ENCODE measurements around the gene RAB1A. TPM values are rescaled to one million over a fixed set of nuclear protein-coding genes. Genes with fewer than 3 reads are reported as not detected.

Gene RAB1A
- total RNA-seq, 1 experiment from 2014 or later, result 207 TPM

DNA sequence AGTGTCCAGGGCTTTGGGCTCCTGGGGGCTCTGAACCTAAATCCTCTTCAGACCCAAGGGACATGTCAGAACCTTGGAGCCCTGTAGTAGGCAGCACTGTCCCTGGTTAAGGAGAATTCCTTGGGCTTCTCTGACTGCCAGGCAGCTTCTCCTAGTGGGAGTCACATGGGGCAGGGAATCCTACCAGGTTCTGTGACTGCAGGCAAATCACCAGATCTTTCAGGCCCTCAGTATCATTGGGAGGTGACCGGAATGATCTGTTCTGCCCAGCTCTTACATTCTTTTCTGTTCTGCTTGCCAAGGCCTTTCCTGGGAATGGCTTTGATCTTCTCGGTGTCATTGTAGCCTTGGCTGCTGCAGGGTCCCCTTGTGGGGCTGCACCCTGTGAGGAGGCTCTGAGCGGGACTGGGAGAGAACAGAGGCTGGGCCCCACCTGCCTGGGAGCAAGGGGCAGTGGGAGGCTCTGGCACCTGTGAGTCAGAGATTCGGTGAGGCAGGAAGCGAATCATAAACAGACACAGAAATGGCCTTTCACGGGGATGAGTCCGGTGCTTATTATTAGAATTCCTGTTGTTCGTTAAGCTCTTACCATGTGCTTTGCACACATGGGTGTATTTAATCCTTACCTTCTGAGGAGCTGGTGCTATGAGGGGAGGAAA, 59.6 kb downstream of the RAB1A start:
- CTCF ChIA-PET, result interaction anchor here (2.4 kb wide), 1 partner anchor 117 kb away, joined by 14 read pairs; no protein-coding TSS in a partner anchor

GRCh38 chr2:65069439-65069824, 60.5 kb downstream of the RAB1A start:
- no peak overlapping the region for H3K4me3 ChIP-seq (ENCODE audit: low read depth, low read length)
- H3K9me3 ChIP-seq, result no peaks in the 10 kb centered on the region
- Mint-ChIP-seq H3K27me3 (ENCODE audit: insufficient read depth, unreplicated experiment) (no peaks in the 10 kb centered on the region), H3K27ac (ENCODE audit: unreplicated experiment) (no peak overlapping the region), H3K4me3 (ENCODE audit: unreplicated experiment) (no peak overlapping the region), H3K9me3 (ENCODE audit: unreplicated experiment) (no peaks in the 10 kb centered on the region), H3K4me1 (ENCODE audit: low read depth, unreplicated experiment) (no peaks in the 10 kb centered on the region), H3K36me3 (ENCODE audit: insufficient read depth, unreplicated experiment) (peaks cover 61% of the 10 kb centered on the region)
- CTCF ChIA-PET, result interaction anchor here (2.4 kb wide), 1 partner anchor 118 kb away, joined by 14 read pairs; no protein-coding TSS in a partner anchor
- H3K4me1 ChIP-seq, result peaks cover 5% of the 10 kb centered on the region; the same call in 1 of the 2 replicates
- intact Hi-C loops (cut with micrococcal nuclease; ENCODE audit: unreplicated experiment), result no loop called here
- H3K27me3 ChIP-seq (replicated peaks; ENCODE audit: control insufficient read depth, insufficient read depth, low read length), result no peaks in the 10 kb centered on the region
- TF ChIP-seq, protein P1, sequence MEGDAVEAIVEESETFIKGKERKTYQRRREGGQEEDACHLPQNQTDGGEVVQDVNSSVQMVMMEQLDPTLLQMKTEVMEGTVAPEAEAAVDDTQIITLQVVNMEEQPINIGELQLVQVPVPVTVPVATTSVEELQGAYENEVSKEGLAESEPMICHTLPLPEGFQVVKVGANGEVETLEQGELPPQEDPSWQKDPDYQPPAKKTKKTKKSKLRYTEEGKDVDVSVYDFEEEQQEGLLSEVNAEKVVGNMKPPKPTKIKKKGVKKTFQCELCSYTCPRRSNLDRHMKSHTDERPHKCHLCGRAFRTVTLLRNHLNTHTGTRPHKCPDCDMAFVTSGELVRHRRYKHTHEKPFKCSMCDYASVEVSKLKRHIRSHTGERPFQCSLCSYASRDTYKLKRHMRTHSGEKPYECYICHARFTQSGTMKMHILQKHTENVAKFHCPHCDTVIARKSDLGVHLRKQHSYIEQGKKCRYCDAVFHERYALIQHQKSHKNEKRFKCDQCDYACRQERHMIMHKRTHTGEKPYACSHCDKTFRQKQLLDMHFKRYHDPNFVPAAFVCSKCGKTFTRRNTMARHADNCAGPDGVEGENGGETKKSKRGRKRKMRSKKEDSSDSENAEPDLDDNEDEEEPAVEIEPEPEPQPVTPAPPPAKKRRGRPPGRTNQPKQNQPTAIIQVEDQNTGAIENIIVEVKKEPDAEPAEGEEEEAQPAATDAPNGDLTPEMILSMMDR (IDR thresholded peaks at IDR 0.05; ENCODE audit: insufficient read depth in 1 of 2, low read depth in 1 of 2, low read length in 1 of 2, severe bottlenecking in 1 of 2, unreplicated experiment in 1 of 2), result no peak
- DNase-seq, result no peak
- BruUV-seq (replicated peaks), result no TSS peak
- peaks cover 5% of the 10 kb centered on the region for H3K36me3 ChIP-seq (ENCODE audit: control insufficient read depth, insufficient read depth, low read length)
- POLR2A ChIA-PET, result no interaction called here

More for the DNA sequence above, 59.6 kb downstream of the RAB1A start:
- Mint-ChIP-seq H3K36me3 (ENCODE audit: insufficient read depth, unreplicated experiment) (peaks cover 58% of the 10 kb centered on the region), H3K27me3 (ENCODE audit: insufficient read depth, unreplicated experiment) (no peaks in the 10 kb centered on the region), H3K4me3 (ENCODE audit: unreplicated experiment) (no peak overlapping the region), H3K9me3 (ENCODE audit: unreplicated experiment) (no peaks in the 10 kb centered on the region), H3K27ac (ENCODE audit: unreplicated experiment) (no peak overlapping the region), H3K4me1 (ENCODE audit: low read depth, unreplicated experiment) (no peaks in the 10 kb centered on the region)
- Histone ChIP-seq H3K9me3 (no peaks in the 10 kb centered on the region), H3K4me1 (no peaks in the 10 kb centered on the region), H3K4me3 (ENCODE audit: low read depth, low read length) (no peak overlapping the region), H3K27me3 (replicated peaks; ENCODE audit: control insufficient read depth, insufficient read depth, low read length) (no peaks in the 10 kb centered on the region), H3K36me3 (ENCODE audit: control insufficient read depth, insufficient read depth, low read length) (peaks cover 5% of the 10 kb centered on the region)
- no peak for DNase-seq
- no TSS peak for BruUV-seq (replicated peaks)
- POLR2A ChIA-PET, result no interaction called here
- intact Hi-C loops (cut with micrococcal nuclease; ENCODE audit: unreplicated experiment), result no loop called here
- TF ChIP-seq, protein P1 (IDR thresholded peaks at IDR 0.05; ENCODE audit: insufficient read depth in 1 of 2, low read depth in 1 of 2, low read length in 1 of 2, severe bottlenecking in 1 of 2, unreplicated experiment in 1 of 2), result no peak

DNA sequence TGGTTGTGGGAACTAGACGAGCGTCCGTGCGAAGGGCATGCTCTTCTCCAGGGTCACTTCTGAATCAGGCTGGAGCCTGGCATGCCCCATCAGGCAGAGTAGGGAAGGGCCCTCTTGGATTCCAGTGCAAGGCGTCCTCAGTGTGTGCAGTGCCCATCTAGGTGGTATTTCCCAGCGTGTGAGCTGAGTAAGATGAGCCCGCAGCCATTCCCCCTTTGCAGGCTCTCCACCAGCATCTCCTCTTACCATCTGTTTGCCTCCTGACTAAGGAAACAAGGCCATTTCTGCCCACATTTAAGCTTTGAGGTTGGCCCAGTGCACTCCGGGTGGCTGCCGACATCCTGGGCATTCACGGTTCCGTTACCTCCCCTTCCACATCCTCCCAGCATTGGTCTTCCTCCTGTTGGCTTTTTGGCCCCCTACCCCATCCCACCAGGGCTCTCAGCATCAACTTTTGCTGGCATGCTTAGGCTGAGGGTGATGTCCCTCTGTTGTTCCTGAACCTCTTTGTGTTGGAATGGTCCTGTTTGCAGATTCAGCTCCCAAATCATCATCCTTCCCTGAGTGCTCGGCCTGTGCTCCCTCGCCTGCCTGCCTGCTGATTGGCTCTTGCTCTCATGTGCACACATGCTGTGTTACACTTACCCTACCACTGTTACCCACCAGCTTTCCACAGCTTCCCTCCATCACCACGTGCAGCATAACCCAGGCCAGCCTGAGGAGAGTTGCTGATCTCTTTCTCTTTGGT, 61.9 kb downstream of the RAB1A start:
- no peaks in the 10 kb centered on the region for H3K27me3 ChIP-seq (replicated peaks; ENCODE audit: control insufficient read depth, insufficient read depth, low read length)
- no peak for DNase-seq
- H3K9me3 ChIP-seq, result no peaks in the 10 kb centered on the region
- no peaks in the 10 kb centered on the region for H3K27me3 Mint-ChIP-seq (ENCODE audit: insufficient read depth, unreplicated experiment)
- H3K4me3 Mint-ChIP-seq (ENCODE audit: unreplicated experiment), result no peak overlapping the region
- TF ChIP-seq, protein P1 (IDR thresholded peaks at IDR 0.05; ENCODE audit: insufficient read depth in 1 of 2, low read depth in 1 of 2, low read length in 1 of 2, severe bottlenecking in 1 of 2, unreplicated experiment in 1 of 2), result no peak
- H3K9me3 Mint-ChIP-seq (ENCODE audit: unreplicated experiment), result no peaks in the 10 kb centered on the region
- BruUV-seq (replicated peaks), result no TSS peak
- no peak overlapping the region for H3K4me3 ChIP-seq (ENCODE audit: low read depth, low read length)
- H3K36me3 Mint-ChIP-seq (ENCODE audit: insufficient read depth, unreplicated experiment), result peaks cover 49% of the 10 kb centered on the region
- H3K27ac Mint-ChIP-seq (ENCODE audit: unreplicated experiment), result no peak overlapping the region
- peaks cover 5% of the 10 kb centered on the region for H3K36me3 ChIP-seq (ENCODE audit: control insufficient read depth, insufficient read depth, low read length)
- H3K4me1 Mint-ChIP-seq (ENCODE audit: low read depth, unreplicated experiment), result no peaks in the 10 kb centered on the region
- CTCF ChIA-PET, result interaction anchor here (1.0 to 1.2 kb wide), 2 partner anchors 12 to 119 kb away, joined by 3 read pairs; partner anchors contain the start of gene CEP68
- peaks cover 5% of the 10 kb centered on the region; the same call in 1 of the 2 replicates for H3K4me1 ChIP-seq
- POLR2A ChIA-PET, result no interaction called here
- intact Hi-C loops (cut with micrococcal nuclease; ENCODE audit: unreplicated experiment), result no loop called here

Data from Caco-2 (cell line).